Measurements from ENCODE around the gene C10orf143.

DNA sequence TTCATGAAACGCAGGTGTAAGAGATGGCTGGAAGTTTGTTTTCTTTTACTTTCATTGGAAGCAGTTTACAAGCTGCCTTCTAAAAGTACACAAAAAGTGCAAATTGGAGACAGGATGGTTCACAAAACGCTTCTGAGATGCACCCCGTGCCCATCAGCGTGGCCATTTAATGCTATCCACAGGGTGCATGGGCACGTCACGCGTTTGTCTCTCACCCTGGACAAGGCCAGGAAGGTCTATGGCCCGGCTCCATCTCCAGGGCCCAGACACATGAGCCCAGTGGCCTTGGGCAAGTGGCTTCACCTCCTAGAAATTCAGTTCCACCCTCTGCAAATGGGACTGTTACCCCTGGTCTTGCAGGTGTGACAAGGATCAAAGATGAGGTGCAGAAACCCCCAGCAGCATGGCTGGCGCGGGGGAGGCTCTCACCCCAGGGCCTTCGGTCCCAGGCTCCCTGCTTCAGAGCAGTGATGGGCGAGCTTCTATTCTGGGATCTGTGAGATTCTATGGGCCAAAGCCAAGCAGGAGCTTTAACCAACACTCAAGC, 85.8 kb downstream of the C10orf143 start:
- TF ChIP-seq, protein P1, sequence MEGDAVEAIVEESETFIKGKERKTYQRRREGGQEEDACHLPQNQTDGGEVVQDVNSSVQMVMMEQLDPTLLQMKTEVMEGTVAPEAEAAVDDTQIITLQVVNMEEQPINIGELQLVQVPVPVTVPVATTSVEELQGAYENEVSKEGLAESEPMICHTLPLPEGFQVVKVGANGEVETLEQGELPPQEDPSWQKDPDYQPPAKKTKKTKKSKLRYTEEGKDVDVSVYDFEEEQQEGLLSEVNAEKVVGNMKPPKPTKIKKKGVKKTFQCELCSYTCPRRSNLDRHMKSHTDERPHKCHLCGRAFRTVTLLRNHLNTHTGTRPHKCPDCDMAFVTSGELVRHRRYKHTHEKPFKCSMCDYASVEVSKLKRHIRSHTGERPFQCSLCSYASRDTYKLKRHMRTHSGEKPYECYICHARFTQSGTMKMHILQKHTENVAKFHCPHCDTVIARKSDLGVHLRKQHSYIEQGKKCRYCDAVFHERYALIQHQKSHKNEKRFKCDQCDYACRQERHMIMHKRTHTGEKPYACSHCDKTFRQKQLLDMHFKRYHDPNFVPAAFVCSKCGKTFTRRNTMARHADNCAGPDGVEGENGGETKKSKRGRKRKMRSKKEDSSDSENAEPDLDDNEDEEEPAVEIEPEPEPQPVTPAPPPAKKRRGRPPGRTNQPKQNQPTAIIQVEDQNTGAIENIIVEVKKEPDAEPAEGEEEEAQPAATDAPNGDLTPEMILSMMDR (IDR thresholded peaks at IDR 0.05; ENCODE audit: low read depth, low read length): no peak
- TF ChIP-seq EZH2phosphoT487 (IDR thresholded peaks at IDR 0.05; ENCODE audit: low read depth): no peak
